Amniotic epithelial cell (primary cell): ENCODE results near the gene TMPRSS3.
A peak's percentile ranks its signal among the peaks of the same experiment; 100 is the strongest.

ENCODE experiments used
- DNase-seq: peaks from one replicate; pipeline ENCODE4 v3.0.0-alpha.2; 2010; ENCODE audit warnings: low read depth

TMPRSS3 gene

DNA sequence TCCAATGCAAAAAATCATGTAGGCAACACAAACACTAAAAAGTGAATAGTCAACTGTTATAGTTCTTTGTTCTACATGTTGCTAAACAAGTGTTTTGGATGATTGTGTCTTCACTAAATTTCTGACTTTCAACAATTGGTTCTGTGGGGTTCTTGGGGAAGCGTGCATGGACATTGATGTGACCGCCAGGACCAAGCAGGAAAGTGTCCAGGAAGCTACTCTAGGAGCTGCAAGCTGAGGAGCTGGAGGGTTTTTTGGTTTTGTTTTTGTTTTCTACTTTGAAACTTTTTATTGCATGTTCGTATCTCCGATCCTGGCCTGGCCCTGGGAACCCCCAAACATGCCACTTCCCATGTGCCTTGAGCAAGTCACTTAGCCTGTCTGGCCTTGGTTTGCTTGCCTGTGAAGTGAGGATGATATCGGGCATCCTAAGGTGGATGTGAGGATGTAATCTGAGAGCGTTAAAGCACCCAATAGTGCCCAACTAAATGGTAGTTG is 8.0 kb downstream of the TMPRSS3 start:
- no peak for DNase-seq

DNA sequence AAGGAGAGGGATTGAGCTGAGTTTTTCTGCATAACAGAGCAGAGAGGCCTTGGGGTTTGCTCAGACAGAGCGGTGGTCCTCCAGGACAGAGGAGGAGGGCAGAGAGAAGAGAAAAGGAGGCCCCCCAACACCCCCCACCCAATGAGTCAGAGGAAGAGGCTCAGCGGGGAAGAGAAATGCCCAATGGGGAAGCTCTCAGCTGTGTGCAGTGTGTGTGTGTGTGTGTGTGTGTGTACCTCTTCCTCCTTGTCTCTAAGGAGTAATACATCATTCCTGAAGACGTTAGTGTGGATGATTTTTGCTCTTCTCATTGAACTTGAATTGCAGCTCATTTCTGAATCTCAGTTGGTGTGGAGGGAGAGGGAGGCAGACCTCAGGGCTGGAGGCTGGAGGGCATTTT is 8.7 kb downstream of the TMPRSS3 start:
- no peak for DNase-seq

DNA sequence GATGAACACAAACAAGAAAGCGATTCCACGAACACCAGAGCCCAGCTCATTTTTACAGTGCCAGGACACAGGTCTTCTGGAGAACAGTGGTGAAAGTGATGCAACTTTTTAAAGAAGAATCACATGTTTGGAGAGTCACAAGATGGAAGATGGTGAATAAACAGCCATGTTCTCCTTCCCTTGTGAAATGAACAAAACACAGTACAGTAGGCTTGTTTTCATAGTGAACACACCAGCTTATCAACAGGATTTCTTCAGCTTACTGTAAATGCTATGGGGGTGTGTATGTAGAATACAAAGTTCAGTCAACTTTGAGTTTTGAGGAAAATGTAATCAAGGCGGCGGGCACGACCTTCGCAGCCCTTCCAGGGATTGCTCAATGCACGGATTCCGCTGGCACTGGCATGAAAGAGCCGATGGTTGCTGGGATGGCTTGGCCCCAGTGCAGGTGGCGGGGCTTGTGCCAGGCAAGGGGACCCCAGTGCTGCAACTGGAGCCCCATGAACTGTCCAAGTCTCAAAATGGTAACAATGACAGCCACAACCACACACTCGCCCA is 9.7 kb downstream of the TMPRSS3 start:
- DNase-seq: no peak

DNA sequence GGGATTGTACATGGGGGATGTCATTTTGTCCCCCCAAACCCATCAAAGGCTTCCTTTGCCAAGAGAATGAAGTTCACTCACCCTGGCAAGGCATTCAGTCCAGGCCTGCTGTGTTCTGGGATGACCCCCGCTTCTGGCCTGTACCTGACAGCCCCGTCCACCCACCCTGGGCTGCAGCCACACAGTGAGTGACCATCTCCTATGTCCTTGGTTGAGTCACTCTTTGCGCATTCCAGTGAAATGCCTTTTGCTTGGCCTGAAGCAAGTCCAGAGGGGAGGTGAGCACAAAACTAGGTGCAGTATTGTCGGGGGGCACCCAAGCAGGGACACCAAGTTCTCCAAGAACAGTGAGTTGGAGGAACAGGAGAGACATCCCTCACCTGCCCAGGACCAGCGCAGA is 10.2 kb downstream of the TMPRSS3 start:
- no peak for DNase-seq

DNA sequence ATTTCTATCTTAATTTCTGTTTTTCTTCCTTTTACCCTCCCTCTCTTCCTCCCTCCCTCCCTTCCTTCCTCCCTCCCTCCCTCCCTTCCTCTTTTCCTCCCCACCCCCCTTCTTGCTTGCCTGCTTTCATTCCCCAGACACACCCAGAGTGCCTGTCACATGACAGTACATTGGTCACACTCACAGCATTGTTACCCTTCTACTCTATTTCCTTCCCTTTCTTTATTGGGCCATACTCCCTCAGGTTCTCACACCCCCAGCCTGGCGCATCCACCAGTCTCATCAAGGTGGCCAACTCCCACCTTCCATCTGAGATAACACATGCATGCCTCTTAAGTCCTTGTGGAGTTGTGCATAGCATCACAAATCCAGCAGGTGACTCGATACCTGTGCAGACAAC is 10.9 kb downstream of the TMPRSS3 start:
- no peak for DNase-seq

DNA sequence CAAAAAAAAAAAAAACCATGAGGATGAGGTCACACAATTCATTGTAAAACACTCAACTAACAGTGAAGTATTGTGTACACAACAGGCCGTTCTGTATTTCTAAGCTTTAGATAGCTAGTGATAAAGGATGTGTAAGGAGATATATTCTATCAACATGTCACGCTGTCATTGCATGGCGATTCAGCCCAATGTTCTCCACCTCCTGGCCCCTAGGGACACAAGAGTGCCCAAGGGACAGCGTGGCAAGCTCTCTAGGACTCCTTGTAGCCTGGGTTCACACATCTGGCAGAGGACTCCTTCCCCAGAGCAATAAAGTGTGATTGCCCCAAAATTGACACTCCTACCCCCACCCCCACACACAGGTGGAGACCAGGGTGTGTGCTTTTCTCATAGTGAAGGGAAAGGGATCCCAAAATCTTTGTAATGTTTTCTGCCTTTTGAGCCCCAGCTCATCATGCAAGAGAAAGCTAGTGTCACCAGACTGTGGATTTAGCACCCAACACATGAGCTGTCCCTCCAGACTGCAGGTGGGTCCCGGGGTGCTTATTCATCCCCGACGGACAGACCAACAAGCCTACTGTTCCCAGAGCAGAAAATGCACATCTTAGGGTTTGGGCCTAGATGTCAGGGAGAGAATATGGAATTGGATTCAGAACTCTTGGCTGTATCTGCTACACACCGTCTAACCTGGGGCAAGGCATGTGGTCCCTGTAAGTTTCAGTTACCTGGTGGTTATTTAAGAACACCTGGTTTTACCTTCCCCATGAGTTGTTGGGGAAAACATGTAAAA is 11.5 kb downstream of the TMPRSS3 start:
- no peak for DNase-seq

DNA sequence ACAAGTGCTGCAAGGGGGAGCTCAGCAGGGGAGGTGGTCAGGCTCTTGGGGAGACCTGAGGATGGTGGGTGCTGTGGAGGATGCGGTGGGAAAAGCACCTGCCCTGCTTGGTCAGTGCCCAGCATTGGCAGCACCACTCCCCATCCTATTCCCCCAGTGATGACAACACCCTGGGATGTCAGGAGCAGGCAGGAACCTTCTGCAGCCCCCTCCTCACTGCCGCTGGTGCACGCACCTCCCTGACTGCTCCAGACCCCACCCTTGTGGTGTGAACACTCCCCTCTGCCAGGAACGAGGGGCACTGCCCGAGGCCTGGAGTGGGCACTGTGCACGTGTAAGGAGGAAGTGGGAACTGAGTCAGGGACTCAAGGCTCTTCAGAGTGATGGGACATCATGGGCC is 12.5 kb downstream of the TMPRSS3 start:
- no peak for DNase-seq

DNA sequence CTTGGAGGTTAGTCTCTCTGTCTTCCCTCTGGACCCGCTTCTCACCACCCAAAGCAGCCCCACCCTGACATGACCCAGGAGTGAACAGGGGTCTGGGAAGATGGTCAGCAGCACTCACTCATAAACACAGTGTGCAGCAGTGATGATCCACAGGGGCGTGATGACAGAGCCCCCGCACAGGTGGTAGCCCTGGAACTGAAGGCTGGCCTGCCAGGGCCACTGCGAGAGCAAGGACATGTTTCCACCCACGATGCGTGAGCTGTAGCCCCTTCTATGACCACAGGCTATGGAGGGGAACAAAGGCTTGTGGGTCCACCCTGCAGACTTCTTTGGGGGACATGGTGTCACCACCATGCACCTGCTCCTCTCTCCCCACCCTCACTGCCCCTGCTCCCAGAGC is 12.9 kb downstream of the TMPRSS3 start:
- no peak for DNase-seq

DNA sequence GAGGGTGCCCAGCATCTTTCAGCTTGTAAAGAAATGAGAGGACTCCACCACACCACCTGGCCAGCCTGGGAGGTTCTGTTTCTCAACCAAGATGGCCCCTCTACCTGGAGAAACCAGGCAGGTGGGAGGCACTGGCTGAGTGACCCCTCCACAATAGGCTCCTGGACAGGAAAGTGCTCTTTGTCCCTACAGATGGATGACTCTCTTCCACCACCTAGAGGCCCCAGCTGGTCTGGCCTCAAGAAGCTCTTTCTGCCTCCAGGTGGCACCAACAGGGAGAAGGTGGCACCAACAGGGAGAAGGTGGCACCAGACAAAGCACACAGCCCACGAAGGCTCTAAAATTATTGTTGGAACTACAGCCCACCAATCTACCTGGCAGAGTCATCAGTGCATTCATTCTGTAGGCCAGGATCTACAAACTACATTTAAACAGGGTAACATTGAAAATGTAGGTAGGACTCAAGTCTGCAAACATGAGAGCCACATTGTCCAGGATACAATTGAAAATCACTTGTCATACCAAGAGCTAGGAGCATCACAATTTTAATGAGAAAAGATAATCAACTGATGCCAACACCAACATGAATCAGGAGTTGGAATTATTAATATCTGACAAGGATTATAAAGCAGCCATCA is 14.4 kb downstream of the TMPRSS3 start:
- DNase-seq: peak; percentile 3

DNA sequence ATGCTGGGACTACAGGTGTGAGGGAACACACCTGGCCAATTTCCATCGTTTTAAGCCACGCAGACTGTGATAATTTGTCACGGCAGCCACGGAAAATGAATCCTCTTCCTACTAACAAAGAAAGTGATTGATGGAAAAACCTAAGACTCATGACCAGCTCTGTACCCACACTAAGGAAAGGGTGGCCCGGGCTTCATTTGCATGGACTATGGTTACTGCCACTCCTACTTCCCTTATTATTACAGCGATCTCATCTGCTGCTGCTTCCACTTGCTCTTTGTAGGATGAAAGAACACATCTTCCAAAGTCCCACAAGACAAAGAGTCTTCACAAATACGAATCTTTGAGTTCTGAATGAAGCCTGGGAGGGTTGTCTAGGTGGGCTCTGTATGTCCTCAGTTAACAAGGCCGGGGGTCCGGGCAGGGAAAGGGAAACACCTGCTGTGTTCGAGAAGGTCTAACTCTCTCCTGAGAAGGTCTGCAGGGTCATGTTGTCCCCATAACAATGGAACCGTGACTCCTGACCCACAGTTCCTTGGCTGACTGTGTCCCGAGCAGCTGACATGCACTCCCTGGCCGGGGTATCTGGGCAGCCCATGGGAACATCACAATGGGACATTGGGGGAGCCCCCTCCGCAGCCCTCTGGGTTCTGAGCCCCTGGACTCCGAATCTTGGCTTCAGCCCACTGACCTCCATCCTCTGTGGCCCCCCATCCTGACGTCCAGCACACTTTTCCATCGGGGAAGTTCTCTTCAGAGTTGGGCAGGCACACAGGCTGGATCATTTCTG is 16.2 kb downstream of the TMPRSS3 start:
- no peak for DNase-seq

DNA sequence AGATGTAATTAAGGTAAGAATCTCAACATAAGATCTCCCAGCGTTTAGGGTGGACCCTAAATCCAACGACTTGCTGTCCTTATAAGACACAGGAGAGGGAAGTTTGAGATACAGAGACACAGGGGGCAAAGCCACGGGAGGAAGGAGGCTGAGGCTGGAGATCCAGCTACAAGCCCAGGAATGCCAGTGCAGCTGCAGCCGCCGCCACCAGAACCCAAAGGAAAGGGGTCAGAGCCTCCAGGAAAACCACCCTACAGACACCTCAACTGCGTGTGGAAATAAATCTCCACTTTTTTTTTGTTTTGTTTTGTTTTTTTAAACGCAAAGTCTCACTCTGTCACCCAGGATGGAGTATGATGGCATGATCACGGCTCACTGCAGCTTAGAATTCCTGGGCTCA is 17.4 kb downstream of the TMPRSS3 start:
- DNase-seq: no peak

DNA sequence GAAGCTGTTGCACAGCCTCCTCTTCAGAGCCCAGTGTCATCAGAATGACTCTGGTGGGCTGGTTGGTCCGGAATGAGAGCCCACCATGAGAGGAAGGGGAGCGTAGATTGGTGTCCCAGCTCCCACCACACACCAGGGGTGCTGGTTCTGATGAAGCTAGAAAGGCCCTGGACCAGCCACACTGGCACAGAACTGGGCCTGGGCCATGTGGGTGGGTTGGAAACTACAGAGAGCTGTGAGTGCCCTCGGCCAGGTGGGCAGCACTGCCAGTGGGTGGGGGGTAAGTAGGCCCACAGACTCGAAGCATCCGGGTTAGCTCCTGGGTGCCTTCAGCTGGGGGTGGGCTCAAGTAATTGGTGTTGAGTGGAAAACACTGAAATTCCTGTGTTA is 17.9 kb downstream of the TMPRSS3 start:
- no peak for DNase-seq

DNA sequence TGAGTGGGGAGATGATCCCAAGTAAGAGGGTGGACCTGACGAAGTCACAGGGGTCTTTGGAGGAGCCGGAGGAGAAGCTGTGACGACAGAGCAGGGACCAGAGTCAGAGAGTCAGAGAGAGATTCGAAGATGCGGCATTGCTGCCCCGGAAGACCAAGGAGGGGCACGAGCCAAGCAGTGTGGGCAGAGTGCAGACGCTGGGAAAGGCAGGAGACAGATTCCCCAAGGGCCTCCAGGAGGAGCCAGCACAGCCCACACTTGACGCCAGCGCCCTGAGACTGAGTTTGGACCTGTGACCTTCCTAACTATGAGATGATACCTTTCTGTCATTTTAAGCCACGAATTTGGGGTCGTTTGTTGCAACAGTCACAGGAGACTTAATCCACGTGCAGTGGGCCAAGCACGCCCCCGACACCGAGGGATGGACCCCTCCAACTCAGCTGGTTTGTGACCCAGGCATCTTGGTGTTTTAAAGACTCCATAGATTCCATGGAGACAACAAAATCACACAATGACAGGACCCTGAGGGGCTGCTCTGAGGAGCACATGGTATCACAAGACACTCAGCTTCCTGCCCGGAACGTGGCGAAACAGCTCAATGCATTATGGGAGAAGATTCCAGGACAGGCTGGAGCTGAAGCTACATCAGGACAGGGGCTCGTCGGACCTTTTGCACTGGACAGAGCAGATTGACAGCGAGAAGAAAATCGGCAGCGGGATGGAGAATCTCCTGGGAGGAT is 18.5 kb downstream of the TMPRSS3 start:
- no peak for DNase-seq

DNA sequence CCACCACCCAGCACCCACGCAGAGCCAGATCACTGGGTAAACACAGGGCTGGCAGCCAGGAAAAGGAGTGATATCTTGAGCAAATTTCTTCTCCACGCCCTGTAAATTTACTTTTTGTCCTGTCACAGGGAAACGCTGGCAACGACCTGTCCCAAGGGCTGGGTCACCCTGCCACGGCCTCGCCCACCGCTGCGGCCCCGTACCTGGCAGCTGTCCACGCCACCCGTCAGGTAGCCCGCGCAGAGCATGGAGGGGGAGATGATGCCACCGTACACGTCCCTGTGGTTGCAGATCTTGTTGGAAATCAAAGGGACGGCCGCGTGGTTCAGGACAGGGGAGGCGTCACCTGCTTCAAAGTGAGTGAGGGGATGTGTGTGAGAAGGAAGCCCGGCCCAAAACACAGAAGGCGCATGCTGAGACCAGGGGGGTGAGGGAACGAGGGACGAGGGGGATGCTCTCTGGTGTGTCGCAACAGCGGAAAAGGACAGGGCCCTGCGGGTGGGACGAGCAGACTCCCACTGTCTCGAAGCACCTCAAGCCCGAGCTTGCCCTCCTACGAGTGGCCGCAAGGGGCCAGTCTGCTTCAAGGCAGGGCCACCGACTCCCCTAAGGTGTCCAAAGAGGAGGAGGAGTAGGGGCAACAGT is 19.4 kb downstream of the TMPRSS3 start:
- DNase-seq: no peak

DNA sequence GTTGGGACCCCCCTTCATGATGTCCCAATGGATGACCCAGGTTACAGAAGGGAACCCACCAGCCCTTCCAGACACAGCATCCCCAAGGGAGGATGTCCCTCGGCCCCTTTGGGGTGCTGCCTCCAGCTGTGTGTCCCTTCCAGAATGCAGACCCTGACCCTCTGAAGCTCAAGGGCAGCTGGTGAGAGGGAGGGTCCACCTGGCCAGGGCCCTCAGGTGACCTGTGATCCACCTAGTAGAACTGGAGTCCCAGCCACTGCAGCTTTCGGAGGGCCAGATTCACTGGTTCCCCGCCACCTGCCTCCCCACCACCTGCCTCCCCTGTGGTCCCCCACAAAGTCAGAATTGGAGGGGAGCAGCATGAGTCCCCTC is 19.9 kb downstream of the TMPRSS3 start:
- no peak for DNase-seq

DNA sequence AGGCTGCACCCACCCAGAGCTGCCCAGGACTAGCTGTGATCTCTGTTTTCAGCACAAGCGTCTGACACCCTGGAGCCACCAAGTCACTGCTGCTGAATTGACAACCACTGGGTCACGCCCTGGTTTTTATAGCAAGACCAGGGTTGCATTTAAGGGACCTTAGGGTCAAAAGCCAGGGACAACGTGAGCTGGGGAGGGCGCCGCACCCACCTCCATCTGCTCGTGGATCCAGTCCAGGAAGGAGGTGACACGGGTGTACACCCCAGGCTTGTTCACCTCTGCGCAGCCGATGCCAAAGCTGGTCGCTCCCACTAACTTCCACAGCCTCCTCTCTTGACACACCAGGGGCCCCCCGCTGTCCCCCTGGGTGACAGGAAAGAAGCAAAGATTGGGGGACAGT is 20.3 kb downstream of the TMPRSS3 start:
- DNase-seq: no peak

DNA sequence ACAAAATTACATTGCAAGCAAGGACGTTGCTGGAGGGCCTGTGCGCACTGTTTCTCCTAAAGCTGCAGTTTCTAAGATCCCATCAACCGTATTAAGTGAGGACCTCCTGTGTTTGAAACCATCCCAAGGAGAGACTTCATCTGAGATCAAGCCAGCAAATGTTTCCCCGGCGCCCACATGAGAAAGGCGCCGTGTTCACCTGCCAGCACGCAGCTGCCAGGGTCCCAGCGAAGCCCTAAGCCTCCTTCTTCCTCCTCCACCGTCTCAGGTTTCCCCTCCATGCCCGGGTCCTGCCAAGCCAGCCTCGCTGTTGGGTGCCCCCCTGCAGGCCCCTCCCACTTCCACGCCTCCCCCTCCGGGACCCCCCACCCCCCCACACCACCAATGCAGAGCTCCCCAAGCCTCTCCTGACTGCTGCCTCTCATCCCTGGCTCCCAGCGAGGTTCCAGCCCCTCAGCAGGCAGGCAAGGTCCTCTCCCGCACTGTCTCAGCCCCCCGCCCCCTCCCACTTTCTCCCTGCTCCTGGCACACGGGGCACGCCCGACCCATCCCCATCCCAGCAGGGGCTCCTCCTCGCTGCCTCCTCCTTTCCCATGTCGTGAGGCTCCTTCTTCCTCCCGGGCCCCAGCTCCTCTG is 20.9 kb downstream of the TMPRSS3 start:
- no peak for DNase-seq

DNA sequence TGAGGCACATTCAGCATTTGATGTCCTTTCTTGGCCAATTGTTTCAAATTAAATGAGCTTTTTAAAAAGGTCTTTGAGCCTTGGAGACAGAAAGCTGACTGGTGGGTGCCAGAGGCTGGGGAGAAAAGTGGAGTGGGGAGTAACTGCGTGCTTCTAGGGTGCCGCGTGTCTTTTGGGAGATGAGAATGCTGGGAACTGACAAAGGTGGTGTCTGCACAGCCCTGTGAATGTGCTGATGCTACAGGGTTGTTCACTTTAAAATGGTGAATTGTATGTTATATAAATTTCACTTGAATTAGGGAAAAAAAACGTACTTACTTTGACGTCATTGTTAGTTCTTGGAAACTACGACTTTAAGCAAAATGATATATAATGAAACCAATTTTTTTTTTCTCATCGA is 21.4 kb downstream of the TMPRSS3 start:
- no peak for DNase-seq

DNA sequence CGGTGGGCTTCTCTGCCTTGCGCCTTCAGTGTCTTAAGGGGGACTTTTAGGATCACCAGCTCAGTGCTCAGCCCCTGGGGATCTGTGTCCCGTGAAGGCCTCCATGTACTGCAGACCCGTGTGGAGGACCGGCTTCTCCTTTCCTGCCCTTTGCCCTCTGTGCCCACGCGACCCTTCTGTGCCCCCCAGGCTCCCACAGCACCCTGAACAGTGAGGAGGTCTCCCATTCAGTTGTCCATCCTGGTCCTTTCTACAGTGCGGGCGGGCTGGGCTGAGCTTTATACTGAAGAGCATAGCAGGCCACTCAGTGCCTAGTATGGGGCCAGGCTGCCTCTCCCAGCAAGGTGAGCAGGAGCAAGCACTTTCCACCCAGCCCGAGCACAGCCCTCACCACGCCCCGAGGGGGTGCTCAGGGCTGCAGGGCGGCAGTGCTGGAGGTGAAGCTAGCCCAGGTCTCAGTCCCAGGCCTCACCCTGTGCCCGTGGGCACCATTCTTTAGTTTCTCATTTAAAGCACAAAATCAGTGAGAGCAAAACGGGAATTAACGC is 21.9 kb downstream of the TMPRSS3 start:
- no peak for DNase-seq

DNA sequence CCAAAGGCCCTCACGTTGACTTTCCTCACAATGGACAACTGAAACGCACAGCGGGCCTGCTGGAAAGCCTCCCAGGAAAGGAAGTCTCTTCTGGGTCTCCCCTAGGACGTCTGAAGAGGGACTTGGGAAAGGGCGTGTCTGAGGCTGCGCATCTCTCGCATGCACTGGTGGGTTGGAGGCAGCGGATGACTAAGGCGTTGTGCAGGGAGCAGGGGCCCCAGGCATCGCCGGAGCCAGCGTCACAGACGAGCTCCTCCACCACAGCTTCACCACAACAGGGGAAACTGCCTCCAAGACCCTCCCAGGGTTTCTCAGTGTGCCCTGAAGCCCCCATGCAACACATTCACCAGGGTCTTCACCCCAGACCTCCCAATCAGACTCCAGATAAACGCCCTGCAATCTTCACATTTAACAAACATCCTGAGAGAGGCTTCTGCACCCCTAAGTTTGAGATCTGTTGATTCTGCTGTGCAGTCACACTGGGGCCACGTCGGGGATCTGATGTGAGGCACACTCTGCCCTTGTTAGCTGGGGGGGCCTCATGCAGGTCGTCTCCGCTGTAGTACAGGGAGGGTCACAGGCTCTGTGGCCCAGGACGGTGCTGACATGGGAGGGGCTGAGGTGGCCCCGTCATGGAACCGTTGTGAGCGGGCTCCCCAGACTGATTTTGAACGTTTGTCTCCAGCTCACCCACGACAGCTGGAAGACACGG is 22.5 kb downstream of the TMPRSS3 start:
- DNase-seq: no peak
